Coronary artery (tissue), 2 donors: Measurements from ENCODE around the gene ARHGAP36.

Source experiments
- DNase-seq: peaks from one replicate; pipeline ENCODE4 v3.0.0-alpha.2; 2017; ENCODE audit warnings: low spot score
- H3K27ac ChIP-seq, 2 donors: fragments of 200-600 bp; sonication (generic); one replicate each; pipeline ENCODE4 v1.5.1; 2016 to 2019
- H3K4me3 ChIP-seq: fragments of 200-600 bp; sonication (generic); 2 replicates; pipeline ENCODE4 v1.5.1; 2016; ENCODE audit warnings: mild to moderate bottlenecking, moderate library complexity
- TF ChIP-seq, protein P1 (sequence below): fragments of 200-600 bp; sonication (generic); IDR thresholded peaks from one replicate; pipeline ENCODE4 v1.5.1; 2019; ENCODE audit warnings: antibody characterized with exemption

The ARHGAP36 gene

DNA sequence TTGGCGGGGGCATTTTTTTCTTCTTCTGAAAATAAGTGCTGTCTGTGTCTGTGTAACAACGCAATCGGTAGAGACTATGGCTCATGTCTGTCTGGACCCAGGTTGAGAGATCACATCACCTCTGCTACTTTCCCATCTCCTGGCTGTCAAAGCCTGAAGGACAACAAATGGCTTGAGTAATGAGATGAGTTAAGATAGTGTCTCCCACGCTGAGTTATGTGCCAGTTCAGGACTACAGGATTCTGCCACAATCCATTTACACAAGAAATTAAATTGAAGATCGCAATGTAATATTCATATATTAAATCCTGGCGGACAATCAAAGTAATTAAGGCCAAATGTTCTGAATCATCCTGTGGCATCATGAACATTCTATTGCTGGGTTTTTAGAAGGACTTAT is 16.5 kb upstream of the ARHGAP36 start:
- TF ChIP-seq, protein P1, sequence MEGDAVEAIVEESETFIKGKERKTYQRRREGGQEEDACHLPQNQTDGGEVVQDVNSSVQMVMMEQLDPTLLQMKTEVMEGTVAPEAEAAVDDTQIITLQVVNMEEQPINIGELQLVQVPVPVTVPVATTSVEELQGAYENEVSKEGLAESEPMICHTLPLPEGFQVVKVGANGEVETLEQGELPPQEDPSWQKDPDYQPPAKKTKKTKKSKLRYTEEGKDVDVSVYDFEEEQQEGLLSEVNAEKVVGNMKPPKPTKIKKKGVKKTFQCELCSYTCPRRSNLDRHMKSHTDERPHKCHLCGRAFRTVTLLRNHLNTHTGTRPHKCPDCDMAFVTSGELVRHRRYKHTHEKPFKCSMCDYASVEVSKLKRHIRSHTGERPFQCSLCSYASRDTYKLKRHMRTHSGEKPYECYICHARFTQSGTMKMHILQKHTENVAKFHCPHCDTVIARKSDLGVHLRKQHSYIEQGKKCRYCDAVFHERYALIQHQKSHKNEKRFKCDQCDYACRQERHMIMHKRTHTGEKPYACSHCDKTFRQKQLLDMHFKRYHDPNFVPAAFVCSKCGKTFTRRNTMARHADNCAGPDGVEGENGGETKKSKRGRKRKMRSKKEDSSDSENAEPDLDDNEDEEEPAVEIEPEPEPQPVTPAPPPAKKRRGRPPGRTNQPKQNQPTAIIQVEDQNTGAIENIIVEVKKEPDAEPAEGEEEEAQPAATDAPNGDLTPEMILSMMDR = no peak
- Histone ChIP-seq H3K27ac (no peak overlapping the region), H3K4me3 (no peak overlapping the region)
- no peak for DNase-seq

GRCh38 chrX:131045726-131046125 is 12.4 kb upstream of the ARHGAP36 start:
- Histone ChIP-seq H3K4me3 (no peak overlapping the region), H3K27ac (no peak overlapping the region)
- DNase-seq = no peak
- TF ChIP-seq, protein P1 = no peak

DNA sequence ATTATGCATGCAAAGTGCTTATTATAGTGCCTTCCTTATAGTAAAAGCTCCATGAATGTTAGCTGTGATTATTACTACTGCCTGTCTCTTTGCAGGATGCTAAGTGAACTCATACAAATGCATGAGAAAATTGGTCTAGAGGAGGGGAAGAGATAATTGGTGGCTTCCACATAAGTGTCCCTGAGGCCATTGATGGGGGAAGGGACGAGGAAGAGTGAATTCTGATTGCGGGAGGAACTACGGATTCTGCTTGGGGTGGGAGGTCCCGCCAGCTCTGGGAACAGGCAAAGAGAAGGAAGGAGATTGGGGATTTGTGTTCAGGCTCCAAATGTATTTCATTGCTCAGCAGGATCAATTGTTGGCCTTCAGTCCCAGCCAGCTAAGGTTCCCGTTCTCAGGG is 11.6 kb upstream of the ARHGAP36 start:
- Histone ChIP-seq H3K27ac (no peak overlapping the region), H3K4me3 (no peak overlapping the region)
- TF ChIP-seq, protein P1 = no peak
- no peak for DNase-seq

GRCh38 chrX:131047180-131047579 is 11.0 kb upstream of the ARHGAP36 start:
- Histone ChIP-seq H3K27ac (no peak overlapping the region), H3K4me3 (no peak overlapping the region)
- TF ChIP-seq, protein P1 = no peak
- no peak for DNase-seq

DNA sequence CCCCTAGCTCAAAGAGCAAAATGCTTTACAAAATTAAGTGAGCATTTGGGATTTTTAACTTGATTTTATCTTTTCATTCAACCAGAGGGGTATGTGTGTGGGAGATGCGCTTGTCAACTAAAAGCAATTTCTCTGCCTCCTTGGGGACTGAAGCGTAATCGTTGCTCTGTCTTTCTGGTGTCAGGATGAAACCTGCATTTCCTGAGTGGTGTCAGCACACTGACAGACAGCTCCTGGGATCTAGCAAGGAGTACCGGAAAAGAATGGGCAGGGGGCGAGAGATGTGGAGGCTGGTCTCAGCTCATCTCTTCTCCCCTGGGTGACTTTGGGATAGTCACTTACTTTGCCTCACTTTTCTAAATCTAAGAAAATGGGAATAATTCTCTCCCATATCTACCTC is 5.1 kb upstream of the ARHGAP36 start:
- TF ChIP-seq, protein P1 = no peak

GRCh38 chrX:131054906-131055305 is 3.2 kb upstream of the ARHGAP36 start:
- Histone ChIP-seq H3K4me3 (no peak overlapping the region), H3K27ac (no peak overlapping the region)
- TF ChIP-seq, protein P1 = no peak
- no peak for DNase-seq

More for the DNA sequence above, 5.1 kb upstream of the ARHGAP36 start:
- no peak for DNase-seq
- Histone ChIP-seq H3K27ac (no peak overlapping the region), H3K4me3 (no peak overlapping the region)

- Histone ChIP-seq H3K4me3 (no peak overlapping the region), H3K27ac (no peak overlapping the region)
- TF ChIP-seq, protein P1 = no peak
- no peak for DNase-seq
Observed at GRCh38 chrX:131057706-131058105, 440 bp upstream of the ARHGAP36 start.
